Vagina (tissue), 2 donors: ENCODE measurements around the gene TUBB1.

Source experiments
- CTCF ChIP-seq, 3 experiments: fragments of 450-650 bp in 2 of 3; fragments of 200-600 bp in 1 of 3; sonication (generic) in 1 of 3; IDR thresholded peaks; one replicate each; pipeline ENCODE4 v1.5.1; 2017 to 2019; ENCODE audit warnings: antibody characterized with exemption in 3 of 3, mild to moderate bottlenecking in 2 of 3, moderate library complexity in 2 of 3
- POLR2A ChIP-seq, 2 donors: fragments of 450-650 bp; IDR thresholded peaks; one replicate each; pipeline ENCODE4 v1.6.1; 2017; ENCODE audit warnings: antibody characterized with exemption in 2 of 2, mild to moderate bottlenecking in 2 of 2, moderate library complexity in 2 of 2
- POLR2AphosphoS5 ChIP-seq, 2 donors: sonication (generic); formaldehyde crosslinking; IDR thresholded peaks; one replicate each; pipeline ENCODE4 v1.9.0; 2017; ENCODE audit warnings: antibody characterized with exemption in 2 of 2, mild to moderate bottlenecking in 2 of 2, low read depth in 1 of 2; ENCODE audit not compliant: insufficient read depth in 1 of 2

- TF ChIP-seq POLR2A (IDR thresholded peaks at IDR 0.05) (no peak), CTCF (IDR thresholded peaks at IDR 0.05) (no peak), POLR2AphosphoS5 (IDR thresholded peaks at IDR 0.05; ENCODE audit: insufficient read depth in 1 of 2, low read depth in 1 of 2) (no peak)
Measured at GRCh38 chr20:59017493-59018231, 1.6 kb upstream of the TUBB1 start.
